Neural cell (in vitro differentiated cells): Measurements from ENCODE around the gene ADGRB2.

ENCODE experiments used
- EP300 ChIP-seq: fragments of 450-650 bp; conservative IDR thresholded peaks from 2 replicates; pipeline ENCODE4 v1.6.1; 2014; ENCODE audit warnings: antibody characterized with exemption, mild to moderate bottlenecking, moderate library complexity; ENCODE audit not compliant: poor library complexity, severe bottlenecking
- EZH2 ChIP-seq: fragments of 200-600, 300-800 bp; shearing (Covaris generic), sonication (generic); IDR thresholded peaks from 2 replicates; pipeline ENCODE4 v1.6.1; 2014; ENCODE audit warnings: antibody characterized with exemption, low read length, borderline replicate concordance, mild to moderate bottlenecking; ENCODE audit not compliant: insufficient read depth, poor library complexity, severe bottlenecking
- POLR2AphosphoS5 ChIP-seq: IDR thresholded peaks from 2 replicates; pipeline ENCODE4 v1.6.1; 2012
- TAF1 ChIP-seq: IDR thresholded peaks from 2 replicates; pipeline ENCODE4 v1.6.1; 2012; ENCODE audit warnings: low read depth
- TF ChIP-seq, protein P1 (sequence below): fragments of 450-650 bp; IDR thresholded peaks from 2 replicates; pipeline ENCODE4 v1.5.1; 2014; ENCODE audit warnings: antibody characterized with exemption, mild to moderate bottlenecking, moderate library complexity; ENCODE audit not compliant: poor library complexity, severe bottlenecking
- TF ChIP-seq, protein P2 (sequence below): IDR thresholded peaks from 2 replicates; pipeline ENCODE4 v1.6.1; 2012; ENCODE audit warnings: borderline replicate concordance

DNA sequence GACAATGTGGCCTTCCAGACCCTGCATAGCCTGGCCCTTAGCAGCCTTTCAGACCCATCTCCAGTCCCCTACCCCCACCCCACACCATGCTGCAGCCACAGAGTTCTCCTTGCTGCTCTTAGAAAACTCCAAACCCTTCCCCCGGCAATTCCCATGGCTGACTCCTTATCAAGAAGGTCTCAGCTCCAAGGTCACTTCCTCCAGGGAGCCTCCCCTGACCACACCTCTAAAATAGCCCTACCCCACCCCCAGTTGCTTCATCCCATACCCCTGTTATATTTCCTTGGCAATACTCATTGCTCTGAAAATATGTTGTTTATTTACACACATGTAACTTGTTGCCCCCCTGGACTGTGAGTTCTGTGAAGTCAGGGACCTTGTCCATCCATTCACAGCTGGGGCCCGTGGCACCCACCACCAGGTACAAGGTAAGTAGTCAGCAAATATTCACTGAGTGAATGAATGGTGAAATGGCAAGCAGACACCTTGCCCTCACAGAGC is 4.3 kb upstream of the ADGRB2 start:
- TF ChIP-seq, protein P1, sequence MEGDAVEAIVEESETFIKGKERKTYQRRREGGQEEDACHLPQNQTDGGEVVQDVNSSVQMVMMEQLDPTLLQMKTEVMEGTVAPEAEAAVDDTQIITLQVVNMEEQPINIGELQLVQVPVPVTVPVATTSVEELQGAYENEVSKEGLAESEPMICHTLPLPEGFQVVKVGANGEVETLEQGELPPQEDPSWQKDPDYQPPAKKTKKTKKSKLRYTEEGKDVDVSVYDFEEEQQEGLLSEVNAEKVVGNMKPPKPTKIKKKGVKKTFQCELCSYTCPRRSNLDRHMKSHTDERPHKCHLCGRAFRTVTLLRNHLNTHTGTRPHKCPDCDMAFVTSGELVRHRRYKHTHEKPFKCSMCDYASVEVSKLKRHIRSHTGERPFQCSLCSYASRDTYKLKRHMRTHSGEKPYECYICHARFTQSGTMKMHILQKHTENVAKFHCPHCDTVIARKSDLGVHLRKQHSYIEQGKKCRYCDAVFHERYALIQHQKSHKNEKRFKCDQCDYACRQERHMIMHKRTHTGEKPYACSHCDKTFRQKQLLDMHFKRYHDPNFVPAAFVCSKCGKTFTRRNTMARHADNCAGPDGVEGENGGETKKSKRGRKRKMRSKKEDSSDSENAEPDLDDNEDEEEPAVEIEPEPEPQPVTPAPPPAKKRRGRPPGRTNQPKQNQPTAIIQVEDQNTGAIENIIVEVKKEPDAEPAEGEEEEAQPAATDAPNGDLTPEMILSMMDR = no peak
- no peak for TF ChIP-seq POLR2AphosphoS5
- TF ChIP-seq, protein P2, sequence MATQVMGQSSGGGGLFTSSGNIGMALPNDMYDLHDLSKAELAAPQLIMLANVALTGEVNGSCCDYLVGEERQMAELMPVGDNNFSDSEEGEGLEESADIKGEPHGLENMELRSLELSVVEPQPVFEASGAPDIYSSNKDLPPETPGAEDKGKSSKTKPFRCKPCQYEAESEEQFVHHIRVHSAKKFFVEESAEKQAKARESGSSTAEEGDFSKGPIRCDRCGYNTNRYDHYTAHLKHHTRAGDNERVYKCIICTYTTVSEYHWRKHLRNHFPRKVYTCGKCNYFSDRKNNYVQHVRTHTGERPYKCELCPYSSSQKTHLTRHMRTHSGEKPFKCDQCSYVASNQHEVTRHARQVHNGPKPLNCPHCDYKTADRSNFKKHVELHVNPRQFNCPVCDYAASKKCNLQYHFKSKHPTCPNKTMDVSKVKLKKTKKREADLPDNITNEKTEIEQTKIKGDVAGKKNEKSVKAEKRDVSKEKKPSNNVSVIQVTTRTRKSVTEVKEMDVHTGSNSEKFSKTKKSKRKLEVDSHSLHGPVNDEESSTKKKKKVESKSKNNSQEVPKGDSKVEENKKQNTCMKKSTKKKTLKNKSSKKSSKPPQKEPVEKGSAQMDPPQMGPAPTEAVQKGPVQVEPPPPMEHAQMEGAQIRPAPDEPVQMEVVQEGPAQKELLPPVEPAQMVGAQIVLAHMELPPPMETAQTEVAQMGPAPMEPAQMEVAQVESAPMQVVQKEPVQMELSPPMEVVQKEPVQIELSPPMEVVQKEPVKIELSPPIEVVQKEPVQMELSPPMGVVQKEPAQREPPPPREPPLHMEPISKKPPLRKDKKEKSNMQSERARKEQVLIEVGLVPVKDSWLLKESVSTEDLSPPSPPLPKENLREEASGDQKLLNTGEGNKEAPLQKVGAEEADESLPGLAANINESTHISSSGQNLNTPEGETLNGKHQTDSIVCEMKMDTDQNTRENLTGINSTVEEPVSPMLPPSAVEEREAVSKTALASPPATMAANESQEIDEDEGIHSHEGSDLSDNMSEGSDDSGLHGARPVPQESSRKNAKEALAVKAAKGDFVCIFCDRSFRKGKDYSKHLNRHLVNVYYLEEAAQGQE = no peak
- TF ChIP-seq EP300 = no peak
- no peak for TF ChIP-seq EZH2
- TF ChIP-seq TAF1 = no peak
